HG02623 (cell line): Measurements from ENCODE around the gene TMEM132E.

Experiments used
- ATAC-seq: cut with Tn5 transposase; IDR thresholded peaks from one replicate; pipeline ENCODE4 v1.9.1; 2021; ENCODE audit warnings: moderate library complexity; ENCODE audit not compliant: unreplicated experiment

TMEM132E gene

DNA sequence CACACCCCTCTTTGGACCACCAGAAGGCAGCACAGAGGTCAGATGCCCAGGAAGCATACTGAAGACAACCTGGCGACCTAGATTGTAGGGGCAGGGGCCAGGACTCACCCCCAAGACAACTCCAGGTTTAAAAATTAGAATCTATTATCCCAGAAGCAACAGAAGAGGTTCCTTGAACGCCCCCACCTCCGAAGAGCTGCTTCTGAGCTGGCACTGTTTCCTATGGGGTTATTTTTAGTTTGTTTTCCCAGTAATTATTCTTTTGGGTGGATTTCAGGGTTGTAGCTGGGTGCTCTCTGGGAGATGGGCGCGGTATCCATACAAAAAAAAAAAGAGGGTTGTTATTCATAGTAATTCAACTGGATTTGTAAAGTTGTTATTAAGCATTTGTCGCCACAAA lies 10.4 kb upstream of the TMEM132E start:
- no peak for ATAC-seq

DNA sequence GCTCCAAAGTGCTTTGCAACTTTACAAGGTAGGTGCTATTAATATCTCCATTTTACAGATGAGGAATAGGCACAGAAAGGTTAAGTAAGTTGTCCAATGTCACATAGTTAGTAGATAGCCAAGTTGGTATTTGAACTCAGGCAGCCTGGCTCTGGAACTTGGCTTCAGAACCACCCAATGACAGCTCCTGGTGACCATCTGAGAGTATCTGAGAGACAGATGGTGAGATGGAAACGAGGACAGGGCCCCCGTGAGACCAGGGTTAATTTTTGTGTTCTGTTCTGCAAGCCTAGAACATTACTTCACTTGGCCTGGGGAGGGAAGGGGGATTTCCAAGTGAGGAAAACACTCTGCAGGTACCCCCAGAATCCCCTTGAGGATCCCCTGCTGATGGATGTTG lies 9.8 kb upstream of the TMEM132E start:
- ATAC-seq = no peak

DNA sequence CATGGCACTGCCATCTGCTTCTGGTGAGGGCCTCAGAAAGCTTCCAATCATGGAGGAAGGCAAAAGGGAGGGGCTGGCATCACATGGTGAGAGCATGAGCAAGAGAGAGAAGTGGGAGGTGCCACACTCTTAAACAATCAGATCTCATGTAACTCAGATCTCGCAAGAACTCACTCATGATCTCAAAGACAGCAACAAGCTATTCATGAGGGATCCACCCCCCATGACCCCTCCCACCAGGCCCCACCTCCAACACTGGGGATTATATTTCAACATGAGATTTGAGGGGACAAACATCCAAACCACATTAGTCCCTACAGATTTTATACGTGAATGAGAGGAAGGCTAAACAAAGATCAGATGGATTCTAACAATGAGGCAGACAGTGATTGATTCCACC lies 8.9 kb upstream of the TMEM132E start:
- no peak for ATAC-seq

DNA sequence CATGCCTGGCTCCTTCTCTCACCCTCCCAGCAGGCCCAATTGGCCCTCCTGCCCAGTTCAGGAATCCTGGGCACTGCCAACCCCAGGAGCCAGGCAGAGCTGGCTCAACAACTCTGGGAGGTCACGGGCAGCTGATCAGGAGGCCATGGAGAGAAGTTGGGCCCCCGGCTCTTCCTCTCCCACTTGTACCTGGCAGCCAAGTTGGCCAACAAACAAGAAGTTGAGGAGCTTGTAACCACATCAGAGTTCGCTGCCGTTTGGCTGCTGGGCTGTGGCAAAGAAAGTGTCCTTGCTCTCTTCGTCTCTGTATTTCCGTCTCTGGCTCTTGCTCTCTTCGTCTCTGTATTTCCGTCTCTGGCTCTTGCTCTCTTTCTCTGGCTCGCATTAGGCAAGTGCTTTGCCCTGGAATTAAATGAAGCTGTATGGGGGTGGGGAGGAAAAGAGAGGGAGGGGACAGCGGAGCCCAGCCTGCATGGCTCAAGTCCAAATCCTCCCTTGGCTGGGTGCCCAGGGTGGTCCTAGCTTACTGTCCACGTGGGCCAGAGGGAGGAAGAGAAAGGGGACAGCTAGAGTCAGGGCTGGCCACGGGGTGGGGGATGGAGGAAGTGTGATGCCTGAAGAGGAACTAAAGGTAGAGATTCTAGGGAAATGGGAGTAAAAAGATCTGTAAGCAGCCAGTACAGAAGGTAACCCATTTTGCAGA lies 7.8 kb upstream of the TMEM132E start:
- ATAC-seq = no peak

DNA sequence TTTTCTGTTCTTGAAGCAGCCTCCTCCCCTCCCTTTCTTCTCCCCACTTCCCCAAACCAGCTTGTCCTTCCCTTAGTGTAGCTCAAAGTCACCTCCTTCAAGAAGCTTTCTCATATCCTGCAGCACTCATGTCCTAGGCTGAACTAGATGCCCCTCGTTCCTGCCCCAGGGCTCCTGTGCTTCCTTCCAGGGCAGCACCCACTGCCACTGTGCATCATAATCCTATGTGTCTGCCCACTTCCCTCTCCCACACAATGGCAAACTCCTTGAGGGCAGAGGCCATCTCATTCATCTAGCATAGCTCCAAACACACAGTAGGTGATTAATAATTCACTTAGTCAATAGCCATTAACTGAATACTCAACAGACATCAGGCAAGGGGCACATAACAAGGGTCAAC lies 6.9 kb upstream of the TMEM132E start:
- no peak for ATAC-seq

DNA sequence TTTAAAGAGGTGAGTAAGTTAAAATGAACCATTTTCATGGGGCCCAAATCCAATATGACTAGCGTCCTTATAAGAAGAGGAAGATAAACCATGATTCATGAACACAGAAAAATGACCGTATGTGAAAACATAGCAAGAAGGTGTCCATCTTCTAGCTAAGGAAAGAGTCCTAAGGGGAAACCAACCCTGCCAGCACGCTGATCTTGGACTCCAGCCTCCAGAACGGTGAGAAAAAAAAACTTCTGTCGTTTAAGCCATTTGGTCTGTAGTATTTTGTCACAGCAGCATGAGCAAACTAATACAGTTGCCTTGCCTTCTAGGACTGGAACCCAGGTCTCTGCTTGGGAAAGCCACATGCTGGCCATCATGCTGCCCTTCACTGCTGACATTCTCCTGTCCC lies 4.2 kb upstream of the TMEM132E start:
- ATAC-seq = no peak

DNA sequence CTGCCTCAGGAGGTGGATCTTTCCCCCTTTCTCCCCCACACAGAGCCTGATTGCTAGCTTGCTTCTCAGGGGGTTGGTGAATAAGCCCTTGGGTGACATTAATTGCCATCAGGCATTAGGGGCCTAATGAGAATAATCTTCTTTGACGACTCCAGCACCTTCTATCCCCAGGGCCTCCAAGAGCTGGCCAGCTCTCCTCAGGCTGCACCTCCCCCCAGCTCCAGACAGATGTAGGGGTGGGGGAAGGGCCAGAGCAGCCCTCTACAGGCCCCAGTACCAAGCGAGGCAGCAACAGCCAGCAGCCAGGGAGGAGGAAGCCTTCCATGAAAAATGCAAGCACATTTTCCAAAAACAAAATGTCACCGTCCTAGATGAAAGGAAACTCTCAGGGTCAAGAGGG lies 1.4 kb upstream of the TMEM132E start:
- ATAC-seq = no peak

DNA sequence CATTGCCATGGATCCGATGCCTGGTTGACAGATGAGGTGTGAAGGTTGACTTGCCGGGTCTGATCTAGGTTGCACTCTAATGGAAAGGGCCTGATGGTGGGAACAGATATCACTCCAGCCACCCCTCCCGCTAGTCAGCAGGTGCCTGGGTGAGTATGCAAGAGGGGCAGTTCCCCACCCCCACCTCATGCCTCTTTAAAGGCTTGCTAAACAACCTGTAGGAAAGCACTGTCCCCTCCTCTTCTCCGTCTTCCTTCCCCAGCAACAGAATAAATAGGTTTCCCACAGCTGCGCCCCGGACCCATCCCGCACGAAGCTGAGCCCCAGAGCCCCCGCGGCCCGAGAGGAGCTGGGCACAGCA lies 746 bp upstream of the TMEM132E start:
- ATAC-seq = no peak

DNA sequence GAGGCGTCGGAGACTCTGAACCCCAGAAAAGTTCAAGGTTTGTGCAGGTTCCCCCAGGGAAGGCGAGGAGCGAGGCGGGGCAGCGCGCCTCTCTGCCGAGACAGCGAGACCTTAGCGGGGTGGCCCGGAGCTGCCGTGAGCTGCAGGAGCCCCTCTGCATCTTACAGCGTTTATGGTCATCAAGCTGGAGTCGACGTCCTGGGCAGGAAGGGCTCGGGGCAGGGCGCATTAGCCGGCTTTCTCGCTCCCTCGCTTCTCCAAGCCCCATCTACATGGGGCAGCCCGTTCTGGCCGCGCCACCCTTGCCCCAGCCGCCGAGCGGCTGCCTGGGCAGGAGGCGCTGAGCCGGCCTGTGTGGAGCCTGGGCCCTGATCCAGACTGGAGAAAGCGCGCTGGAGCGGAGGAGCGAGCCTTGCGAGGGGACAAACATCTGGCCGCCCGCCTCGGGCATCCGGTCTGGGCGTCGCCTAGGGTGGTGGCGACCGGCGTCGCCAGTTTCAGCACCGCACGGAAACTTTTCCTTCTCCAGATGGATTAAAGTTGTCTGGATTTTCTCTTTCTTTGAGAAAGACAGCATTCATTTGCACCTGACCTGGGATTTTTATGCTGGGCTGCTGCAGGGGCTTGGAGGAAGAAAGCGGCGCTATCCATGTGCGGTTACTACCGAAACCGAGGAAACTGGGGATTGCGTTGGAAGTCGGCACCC lies 750 bp downstream of the TMEM132E start:
- no peak for ATAC-seq

DNA sequence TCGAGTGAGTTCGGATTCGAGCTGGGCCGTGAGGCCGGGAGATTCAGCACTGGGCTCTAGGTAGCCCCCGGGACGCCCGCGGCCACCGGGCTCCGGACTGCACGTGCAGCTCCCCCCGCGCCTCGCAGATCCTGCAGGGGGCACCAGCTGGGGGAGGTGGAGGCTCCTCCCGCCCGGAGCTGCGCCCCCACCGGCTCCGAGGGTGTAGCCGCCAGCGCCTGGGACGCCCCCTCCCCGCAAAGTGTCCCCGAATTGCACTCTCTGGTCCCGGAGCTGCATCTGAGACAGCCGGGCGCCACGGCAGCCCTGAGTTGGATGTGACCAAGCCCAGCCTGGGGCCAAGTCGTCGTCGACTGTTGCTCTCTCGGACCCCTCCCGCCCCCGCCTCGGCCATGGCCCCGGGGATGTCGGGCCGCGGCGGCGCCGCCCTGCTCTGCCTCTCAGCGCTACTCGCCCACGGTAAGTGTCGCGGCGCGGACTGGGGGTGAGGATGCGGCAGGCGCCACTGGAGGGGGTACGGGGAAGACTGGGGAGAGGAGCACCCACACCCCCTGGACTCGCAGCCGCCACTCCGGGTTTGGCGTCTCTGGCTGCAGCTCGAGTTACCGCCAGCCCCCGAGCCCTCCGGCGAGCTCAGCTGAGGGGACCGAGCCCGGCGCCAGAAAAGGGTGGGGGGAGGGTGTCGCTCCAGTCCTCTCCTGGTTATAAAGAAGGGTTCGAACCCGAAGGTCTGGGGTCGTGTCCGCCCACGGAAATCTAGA lies 1.5 kb downstream of the TMEM132E start:
- no peak for ATAC-seq

DNA sequence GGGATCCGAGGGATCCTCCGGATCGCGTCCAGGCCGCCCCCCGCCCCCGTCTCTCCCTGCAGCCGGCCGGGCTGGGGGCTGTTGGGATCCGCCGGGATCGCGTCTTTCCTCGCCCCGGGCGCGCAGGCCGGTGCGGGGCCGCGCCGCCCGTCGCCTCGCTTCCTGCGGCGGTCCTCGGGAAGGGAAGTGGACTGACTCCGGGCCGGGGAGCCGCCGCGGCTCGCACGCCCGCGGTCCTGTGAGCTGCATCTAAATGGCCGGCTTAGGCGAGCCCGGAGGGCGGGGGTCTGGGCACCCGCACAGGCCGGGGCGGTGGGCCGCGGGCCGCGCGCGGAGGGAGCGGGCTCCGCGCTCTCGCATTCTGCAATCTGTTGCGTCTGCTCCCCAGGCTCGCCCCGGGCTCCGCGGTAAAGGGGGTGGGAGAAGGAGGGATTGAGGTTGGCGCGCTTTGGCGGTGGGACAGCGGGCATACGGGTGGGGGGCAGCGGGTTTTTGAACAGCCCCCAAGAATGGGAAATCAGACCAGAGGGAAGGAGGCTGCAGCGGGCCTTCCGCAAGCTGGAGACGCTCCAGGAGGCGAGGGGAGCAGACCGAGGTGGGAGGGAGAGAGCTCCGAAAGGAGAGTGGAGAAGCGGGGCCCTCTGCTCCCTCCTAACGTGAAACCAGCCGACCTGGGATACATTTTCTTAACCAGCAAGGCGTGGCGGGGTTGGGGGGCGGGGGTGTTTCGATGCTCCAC lies 2.2 kb downstream of the TMEM132E start:
- no peak for ATAC-seq

DNA sequence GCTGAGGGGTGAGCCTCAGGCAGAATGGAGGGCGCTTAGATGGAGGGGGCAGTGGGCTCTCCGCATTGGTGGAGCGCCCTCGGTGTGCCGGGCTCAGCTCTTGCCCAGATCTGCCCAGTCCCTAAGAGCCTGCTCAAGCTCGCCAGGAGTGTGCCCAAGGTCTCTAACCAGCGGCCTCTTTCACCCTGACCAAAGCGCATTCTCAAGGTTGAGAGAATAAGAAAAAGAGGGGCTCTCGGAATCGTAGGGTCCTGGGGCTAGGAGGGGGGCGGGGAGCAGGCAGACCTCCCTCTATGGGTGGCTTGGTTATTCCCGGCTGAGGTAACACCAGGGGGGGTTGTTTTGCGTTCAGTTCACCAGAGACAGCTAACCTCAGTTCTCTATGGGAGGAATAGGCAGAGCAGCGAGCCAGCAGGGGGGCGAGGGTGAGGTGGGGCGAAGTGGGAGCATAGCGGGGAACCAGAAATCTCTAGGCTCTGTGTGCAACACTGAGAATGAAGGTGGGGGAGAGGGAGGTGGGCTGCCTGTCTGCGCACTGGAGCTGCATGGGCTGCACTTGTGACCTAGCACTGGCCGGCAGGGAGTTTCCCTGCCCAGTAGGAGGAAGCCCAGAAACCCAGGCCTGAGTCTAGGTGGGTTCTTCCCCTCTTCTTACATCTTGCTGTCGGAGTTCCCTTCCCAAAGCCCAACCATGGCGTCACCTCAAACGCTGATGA lies 3.0 kb downstream of the TMEM132E start:
- no peak for ATAC-seq

DNA sequence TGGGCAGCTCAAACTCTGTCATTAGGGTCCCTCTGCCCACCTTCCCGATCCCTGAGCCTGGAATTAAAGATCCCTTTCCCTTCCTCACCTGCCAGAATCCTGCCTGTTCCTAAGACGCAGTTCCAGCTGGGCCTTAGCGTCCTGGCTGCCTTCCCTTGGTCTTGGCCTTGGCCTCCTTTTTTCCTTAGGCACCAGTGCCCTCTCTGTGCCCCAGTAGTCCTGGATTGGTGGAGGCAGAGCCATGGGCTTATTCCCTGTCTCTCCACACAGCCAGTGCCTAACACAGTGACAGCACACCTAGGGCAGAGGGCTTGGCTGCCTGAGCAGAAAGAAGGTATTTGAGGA lies 3.5 kb downstream of the TMEM132E start:
- ATAC-seq = no peak

DNA sequence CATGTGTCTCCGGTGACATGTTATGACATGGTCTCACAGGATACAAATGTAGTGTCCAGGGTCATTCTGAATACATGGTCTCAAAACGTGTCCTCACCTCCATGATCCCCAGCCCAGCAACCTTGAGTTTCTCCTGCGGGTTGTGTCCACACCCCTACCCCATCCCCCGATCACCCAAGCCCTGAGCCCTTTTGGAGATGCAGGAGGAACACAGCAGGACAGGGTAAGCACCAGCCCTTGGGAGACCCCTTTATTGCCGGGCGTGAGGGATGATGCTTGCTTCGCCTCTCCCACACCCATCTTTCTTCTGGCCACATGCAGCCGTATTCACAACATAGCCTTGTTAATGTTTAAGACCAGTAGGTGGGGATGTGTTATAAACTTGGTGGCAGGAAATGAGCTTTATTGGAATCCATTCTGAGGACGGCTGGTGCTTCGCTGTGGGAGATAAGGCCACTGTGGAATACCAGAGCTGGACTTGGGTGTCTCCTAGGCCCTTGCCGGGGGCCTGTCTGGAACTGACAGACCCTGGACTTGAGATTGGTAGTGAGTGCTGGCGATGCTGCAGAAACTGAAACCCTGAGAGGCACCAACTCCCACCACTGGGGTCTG lies 5.5 kb downstream of the TMEM132E start:
- ATAC-seq = no peak

DNA sequence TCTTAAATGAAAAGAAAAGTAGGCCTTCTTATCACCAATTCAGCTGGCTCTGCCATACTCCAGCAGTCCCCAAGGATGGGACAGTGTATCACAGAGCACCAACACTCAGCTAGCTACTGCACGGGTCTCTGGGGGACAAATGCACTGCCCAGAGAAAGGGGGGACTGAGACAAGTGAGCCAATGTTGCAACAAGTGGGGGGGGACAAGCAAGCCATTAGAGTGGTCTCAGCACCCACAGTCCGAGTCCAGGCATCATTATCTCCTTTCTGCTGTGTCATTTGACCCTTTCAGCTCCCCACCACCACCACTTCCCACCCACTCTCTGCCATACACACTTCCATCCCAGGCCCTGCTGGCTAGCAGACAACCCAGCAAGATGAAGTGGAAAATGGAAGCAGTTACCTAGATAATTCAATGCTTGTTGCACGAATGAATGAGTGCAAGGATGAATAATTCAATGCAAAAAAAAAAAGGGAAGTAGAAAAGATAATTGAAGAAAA lies 7.0 kb downstream of the TMEM132E start:
- ATAC-seq = no peak

DNA sequence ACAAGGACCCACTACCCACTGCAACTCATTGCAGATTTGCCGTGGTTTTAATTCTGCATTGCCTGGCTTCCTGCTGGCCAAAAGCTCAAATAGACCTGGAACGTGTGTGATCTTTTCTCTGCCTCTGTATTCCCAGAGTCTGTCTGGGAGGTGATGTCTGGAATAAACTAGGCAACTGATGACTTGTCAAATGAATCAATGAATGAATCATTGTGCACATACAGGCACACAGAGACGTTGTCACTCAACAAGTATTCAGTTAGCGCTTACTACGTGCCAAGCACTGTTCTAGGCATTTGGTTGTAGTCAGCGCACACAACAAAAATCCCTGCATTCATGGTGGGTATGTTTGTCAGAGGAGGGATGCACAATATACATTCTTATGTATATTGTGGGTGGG lies 8.9 kb downstream of the TMEM132E start:
- no peak for ATAC-seq

DNA sequence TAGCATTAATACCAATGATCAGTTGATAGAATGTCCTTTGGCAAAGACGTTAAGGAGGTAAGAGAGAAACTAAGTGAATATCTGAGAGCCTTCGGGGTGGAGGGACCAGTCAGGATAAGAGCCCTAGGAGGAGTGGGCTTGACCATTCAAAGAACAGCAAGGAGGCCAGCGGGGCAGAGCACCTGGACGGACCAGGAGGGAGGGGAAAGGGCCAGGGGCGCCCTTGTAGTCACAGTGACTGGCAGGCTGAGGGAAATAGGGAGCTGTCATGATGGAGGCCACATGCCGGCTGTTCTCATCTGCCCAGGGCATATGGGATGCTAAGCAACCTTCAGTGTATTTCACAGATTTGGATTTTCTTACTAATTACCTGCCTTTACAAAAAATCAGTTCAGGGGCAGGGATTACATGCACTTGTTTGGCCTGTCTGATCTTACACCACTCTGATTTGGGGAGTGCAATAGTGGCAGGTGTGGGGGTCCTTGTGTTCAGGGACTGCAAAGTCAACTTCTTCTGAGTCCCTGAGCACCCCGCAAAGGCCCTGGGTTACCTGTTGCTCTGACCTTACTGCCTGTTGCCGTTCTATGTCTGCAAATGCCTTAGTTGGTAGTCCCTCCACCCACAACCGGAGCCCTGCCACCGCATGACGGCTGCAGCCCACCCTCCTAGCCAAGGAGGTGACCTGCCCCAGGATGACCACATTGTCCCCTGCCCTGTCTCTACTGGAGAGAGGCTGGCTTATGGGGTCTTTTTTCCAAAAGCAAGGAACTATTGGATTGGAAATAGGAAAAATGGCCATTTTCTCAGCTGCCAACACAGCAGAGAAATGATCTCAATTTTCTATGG lies 10.0 kb downstream of the TMEM132E start:
- no peak for ATAC-seq

DNA sequence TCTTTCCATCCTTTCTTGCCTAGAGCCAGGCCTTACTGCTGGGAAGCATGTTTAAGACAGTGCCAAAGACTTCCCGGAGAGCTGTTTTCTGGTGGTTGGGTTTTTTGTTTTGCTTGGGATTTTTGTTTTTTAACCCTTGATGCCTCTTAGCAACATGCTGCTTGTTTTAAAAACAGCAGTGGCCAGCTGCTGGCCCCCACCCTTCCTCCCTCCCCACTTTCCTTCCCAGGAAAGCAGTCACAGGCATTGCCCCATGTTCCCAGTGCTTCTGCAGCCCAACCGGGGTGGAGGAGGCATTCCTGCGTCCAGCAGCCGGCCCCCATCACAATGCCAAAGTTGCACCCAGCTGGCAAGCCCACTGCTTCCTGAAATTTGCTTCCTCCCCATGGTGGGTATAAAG lies 12.6 kb downstream of the TMEM132E start:
- no peak for ATAC-seq

DNA sequence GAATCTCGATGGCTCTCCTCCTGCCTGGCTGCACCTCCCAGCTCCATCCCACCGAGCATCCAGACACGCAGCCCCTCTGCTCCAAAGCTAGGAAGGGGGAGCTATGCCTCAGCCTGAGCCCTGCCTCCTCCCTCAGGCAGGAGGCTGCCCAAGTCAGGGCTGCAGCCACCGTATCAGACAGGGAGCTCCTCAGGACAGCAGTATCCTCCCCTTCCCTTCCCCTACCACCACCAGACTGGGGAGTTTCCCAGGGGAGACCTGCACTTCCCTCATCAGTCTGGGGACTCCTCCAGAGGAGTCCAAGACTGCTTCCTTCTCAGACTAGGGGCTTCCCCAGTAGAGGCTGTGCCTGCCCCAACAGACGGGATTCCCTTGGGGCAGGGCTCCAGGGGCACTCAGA lies 17.5 kb downstream of the TMEM132E start:
- no peak for ATAC-seq
